Liver (tissue), 9 donors: ENCODE measurements around the gene DSCAML1. TPM values are rescaled to one million over a fixed set of nuclear protein-coding genes. Genes with fewer than 3 reads are reported as not detected.
A peak's percentile ranks its signal among the peaks of the same experiment; 100 is the strongest.

Experiments
- DNase-seq: peaks from one replicate; pipeline ENCODE4 v3.0.0-alpha.2; 2017; ENCODE audit warnings: low spot score
- H3K27ac ChIP-seq, 2 donors: one replicate each; pipeline ENCODE4 v1.7.0; 2013; ENCODE audit warnings: inconsistent platforms in 2 of 2, low read length in 2 of 2, control low read depth in 1 of 2, low read depth in 1 of 2, mild to moderate bottlenecking in 1 of 2
- H3K27me3 ChIP-seq, 4 donors: one replicate each; pipeline versions ENCODE4 v1.6.1 to v1.7.0; 2013; ENCODE audit warnings: low read length in 3 of 4, inconsistent platforms in 1 of 4, mild to moderate bottlenecking in 1 of 4, moderate library complexity in 1 of 4; ENCODE audit not compliant: control insufficient read depth in 4 of 4, insufficient read depth in 4 of 4
- H3K36me3 ChIP-seq, 4 donors: one replicate each; pipeline versions ENCODE4 v1.6.1 to v1.7.0; 2013; ENCODE audit warnings: low read length in 3 of 4, mild to moderate bottlenecking in 3 of 4, low read depth in 1 of 4, moderate library complexity in 1 of 4; ENCODE audit not compliant: control insufficient read depth in 4 of 4, insufficient read depth in 3 of 4
- H3K4me1 ChIP-seq, 4 donors: one replicate each; pipeline versions ENCODE4 v1.6.1 to v1.7.0; 2013; ENCODE audit warnings: low read length in 3 of 4, mild to moderate bottlenecking in 3 of 4, moderate library complexity in 1 of 4; ENCODE audit not compliant: control insufficient read depth in 4 of 4, insufficient read depth in 4 of 4
- H3K4me3 ChIP-seq, 3 donors: one replicate each; pipeline versions ENCODE4 v1.6.1 to v1.7.0; 2013; ENCODE audit warnings: low read length in 3 of 3, control low read depth in 1 of 3, low read depth in 1 of 3, mild to moderate bottlenecking in 1 of 3
- H3K9ac ChIP-seq, 2 donors: one replicate each; pipeline ENCODE4 v1.7.0; 2013; ENCODE audit warnings: low read length in 2 of 2, mild to moderate bottlenecking in 2 of 2, moderate library complexity in 2 of 2, control low read depth in 1 of 2, low read depth in 1 of 2
- H3K9me3 ChIP-seq, 4 donors: one replicate each; pipeline versions ENCODE4 v1.6.1 to v1.7.0; 2013; ENCODE audit warnings: low read length in 3 of 4; ENCODE audit not compliant: control insufficient read depth in 4 of 4
- EGR1 ChIP-seq, 2 donors: IDR thresholded peaks; 2 replicates each; pipeline ENCODE4 v1.6.1; 2016 to 2018; ENCODE audit warnings: antibody characterized with exemption in 2 of 2, low read depth in 2 of 2
- FOXA2 ChIP-seq: IDR thresholded peaks from 2 replicates; pipeline ENCODE4 v1.6.1; 2016; ENCODE audit warnings: antibody characterized with exemption
- GABPA ChIP-seq, 2 donors: IDR thresholded peaks in 1 of 2; conservative IDR thresholded peaks in 1 of 2; 2 replicates each; pipeline ENCODE4 v1.6.1; 2016; ENCODE audit warnings: antibody characterized with exemption in 2 of 2, mild to moderate bottlenecking in 1 of 2, moderate library complexity in 1 of 2
- HNF4A ChIP-seq, 2 donors: conservative IDR thresholded peaks; 2 replicates each; pipeline ENCODE4 v1.6.1; 2016; ENCODE audit warnings: antibody characterized with exemption in 2 of 2, mild to moderate bottlenecking in 2 of 2
- HNF4G ChIP-seq: IDR thresholded peaks from 2 replicates; pipeline ENCODE4 v1.6.1; 2016; ENCODE audit warnings: antibody characterized with exemption
- JUND ChIP-seq, 2 donors: IDR thresholded peaks; 2 replicates each; pipeline ENCODE4 v1.6.1; 2016; ENCODE audit warnings: antibody characterized with exemption in 2 of 2
- NR2F2 ChIP-seq: IDR thresholded peaks from 2 replicates; pipeline ENCODE4 v1.6.1; 2016; ENCODE audit warnings: antibody characterized with exemption
- RAD21 ChIP-seq, 2 donors: IDR thresholded peaks; 2 replicates each; pipeline ENCODE4 v1.6.1; 2016; ENCODE audit warnings: antibody characterized with exemption in 2 of 2, mild to moderate bottlenecking in 2 of 2
- RXRA ChIP-seq, 2 donors: IDR thresholded peaks; 2 replicates each; pipeline ENCODE4 v1.6.1; 2017 to 2018; ENCODE audit warnings: antibody characterized with exemption in 2 of 2, mild to moderate bottlenecking in 1 of 2
- SP1 ChIP-seq: IDR thresholded peaks from 2 replicates; pipeline ENCODE4 v1.6.1; 2018; ENCODE audit warnings: antibody characterized with exemption, mild to moderate bottlenecking
- TAF1 ChIP-seq: conservative IDR thresholded peaks from 2 replicates; pipeline ENCODE4 v1.6.1; 2016; ENCODE audit warnings: antibody characterized with exemption, mild to moderate bottlenecking
- YY1 ChIP-seq: IDR thresholded peaks from 2 replicates; pipeline ENCODE4 v1.6.1; 2016; ENCODE audit warnings: antibody characterized with exemption, mild to moderate bottlenecking
- WGBS: extraction: QIAGEN DNeasy Blood & Tissue Kit; methylation state at CpG from one replicate; pipeline ENCODE4 v1.1.7; 2013; 5-methylcytosine and 5-hydroxymethylcytosine counted together
- polyA plus RNA-seq, 2 donors: library from polyadenylated mRNA; stranded (reverse) in 1 of 2; unstranded in 1 of 2; fragments of 200-250 nt in 1 of 2; fragments of >200 nt in 1 of 2; fragmentation: Nextera tagmentation in 1 of 2; extraction: Ambion mirVana in 1 of 2; gene quantifications; one replicate each; pipeline versions ENCODE4 v1.2.1 to v1.2.3, GENCODE V29; 2013 to 2015
- total RNA-seq, 2 donors: library from RNA; depleted of rRNA; stranded (reverse); fragments of >200 nt; gene quantifications; one replicate each; pipeline ENCODE4 v1.2.3, GENCODE V29; 2014
- TF ChIP-seq, protein P1 (sequence below): IDR thresholded peaks from 2 replicates; pipeline ENCODE4 v1.6.1; 2016; ENCODE audit warnings: antibody characterized with exemption
- TF ChIP-seq, protein P2 (sequence below): IDR thresholded peaks from 2 replicates; pipeline ENCODE4 v1.6.1; 2016; ENCODE audit warnings: antibody characterized with exemption
- TF ChIP-seq, protein P3 (sequence below): IDR thresholded peaks from 2 replicates; pipeline ENCODE4 v1.6.1; 2016; ENCODE audit warnings: antibody characterized with exemption, mild to moderate bottlenecking
- donor health status: healthy.
- donor health status: healthy.
- donor health status: healthy.
- donor health status: healthy.
- donor health status: healthy.

Gene DSCAML1
- total and polyA plus RNA-seq, 4 donors = 0.07 to 0.42 (median 0.20) TPM

DNA sequence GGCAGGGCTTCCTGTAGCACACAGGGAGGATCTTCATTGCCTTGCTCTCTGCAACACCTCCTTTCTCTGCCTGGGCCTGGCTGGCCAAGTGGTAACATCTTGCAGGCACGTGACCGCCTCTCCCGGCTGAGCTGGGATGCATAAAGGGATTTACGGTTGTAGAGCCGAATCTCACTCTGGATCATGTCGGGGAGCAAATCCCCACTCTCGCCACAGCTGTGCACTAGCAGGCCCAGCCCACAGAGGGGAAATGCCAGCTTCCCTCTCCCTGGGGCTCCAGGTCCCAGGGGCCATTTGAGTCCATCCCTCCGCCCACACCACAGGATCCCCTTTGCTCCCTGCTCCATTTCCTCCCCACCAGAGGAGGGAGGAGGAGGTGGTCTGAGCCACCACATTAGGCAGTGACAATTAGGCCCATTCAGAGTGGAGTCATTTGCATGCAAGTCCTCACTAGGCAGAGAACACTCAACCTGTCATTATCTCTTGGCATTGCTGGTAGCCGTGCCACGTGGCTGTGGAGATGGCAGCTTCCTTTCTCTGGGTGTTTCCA, 196.7 kb downstream of the DSCAML1 start (continued):
- TF ChIP-seq SP1 (no peak), FOXA2 (no peak), RXRA (IDR thresholded peaks at IDR 0.05) (no peak), EGR1 (IDR thresholded peaks at IDR 0.05; ENCODE audit: low read depth in 2 of 2) (no peak), JUND (IDR thresholded peaks at IDR 0.05) (no peak), NR2F2 (no peak), GABPA (IDR thresholded peaks at IDR 0.05 in 1 of 2, conservative IDR thresholded peaks at IDR 0.05 in 1 of 2) (no peak), HNF4G (no peak)
- TF ChIP-seq, protein P1, sequence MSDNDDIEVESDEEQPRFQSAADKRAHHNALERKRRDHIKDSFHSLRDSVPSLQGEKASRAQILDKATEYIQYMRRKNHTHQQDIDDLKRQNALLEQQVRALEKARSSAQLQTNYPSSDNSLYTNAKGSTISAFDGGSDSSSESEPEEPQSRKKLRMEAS = no peak
- TF ChIP-seq, protein P2, sequence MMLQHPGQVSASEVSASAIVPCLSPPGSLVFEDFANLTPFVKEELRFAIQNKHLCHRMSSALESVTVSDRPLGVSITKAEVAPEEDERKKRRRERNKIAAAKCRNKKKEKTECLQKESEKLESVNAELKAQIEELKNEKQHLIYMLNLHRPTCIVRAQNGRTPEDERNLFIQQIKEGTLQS = no peak

DNA sequence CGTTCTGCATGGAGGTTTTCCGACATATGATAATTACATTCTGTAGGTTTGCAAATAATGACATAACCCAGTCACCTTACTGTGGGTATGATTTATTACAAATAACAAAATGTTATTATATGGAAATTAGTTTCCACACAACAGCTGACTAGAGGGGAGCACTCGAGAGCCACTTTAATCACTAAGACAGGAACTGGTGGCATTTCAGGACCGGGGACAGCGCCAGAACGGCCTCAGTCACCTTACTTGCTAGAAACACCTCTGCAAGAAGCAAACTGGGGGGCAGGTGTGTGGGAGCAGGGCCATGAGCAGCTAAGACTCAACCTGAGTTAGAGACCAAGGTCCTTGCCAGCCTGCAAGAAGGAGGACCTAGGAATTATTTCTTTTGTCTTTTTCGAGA, 199.9 kb downstream of the DSCAML1 start:
- no peaks in the 10 kb centered on the region for H3K9me3 ChIP-seq
- no peak overlapping the region for H3K9ac ChIP-seq
- peak; percentile 56 for DNase-seq
- no peak for TF ChIP-seq HNF4G
- no peak for TF ChIP-seq EGR1 (IDR thresholded peaks at IDR 0.05; ENCODE audit: low read depth in 2 of 2)
- TF ChIP-seq, protein P3, sequence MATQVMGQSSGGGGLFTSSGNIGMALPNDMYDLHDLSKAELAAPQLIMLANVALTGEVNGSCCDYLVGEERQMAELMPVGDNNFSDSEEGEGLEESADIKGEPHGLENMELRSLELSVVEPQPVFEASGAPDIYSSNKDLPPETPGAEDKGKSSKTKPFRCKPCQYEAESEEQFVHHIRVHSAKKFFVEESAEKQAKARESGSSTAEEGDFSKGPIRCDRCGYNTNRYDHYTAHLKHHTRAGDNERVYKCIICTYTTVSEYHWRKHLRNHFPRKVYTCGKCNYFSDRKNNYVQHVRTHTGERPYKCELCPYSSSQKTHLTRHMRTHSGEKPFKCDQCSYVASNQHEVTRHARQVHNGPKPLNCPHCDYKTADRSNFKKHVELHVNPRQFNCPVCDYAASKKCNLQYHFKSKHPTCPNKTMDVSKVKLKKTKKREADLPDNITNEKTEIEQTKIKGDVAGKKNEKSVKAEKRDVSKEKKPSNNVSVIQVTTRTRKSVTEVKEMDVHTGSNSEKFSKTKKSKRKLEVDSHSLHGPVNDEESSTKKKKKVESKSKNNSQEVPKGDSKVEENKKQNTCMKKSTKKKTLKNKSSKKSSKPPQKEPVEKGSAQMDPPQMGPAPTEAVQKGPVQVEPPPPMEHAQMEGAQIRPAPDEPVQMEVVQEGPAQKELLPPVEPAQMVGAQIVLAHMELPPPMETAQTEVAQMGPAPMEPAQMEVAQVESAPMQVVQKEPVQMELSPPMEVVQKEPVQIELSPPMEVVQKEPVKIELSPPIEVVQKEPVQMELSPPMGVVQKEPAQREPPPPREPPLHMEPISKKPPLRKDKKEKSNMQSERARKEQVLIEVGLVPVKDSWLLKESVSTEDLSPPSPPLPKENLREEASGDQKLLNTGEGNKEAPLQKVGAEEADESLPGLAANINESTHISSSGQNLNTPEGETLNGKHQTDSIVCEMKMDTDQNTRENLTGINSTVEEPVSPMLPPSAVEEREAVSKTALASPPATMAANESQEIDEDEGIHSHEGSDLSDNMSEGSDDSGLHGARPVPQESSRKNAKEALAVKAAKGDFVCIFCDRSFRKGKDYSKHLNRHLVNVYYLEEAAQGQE = peak; percentile 98
- no peak for TF ChIP-seq TAF1
- H3K4me3 ChIP-seq = no peak overlapping the region
- no peaks in the 10 kb centered on the region for H3K27me3 ChIP-seq
- WGBS = 55% methylated on average over 7 of the region's 7 CpGs
- H3K27ac ChIP-seq = no peak overlapping the region
- no peaks in the 10 kb centered on the region for H3K36me3 ChIP-seq
- no peaks in the 10 kb centered on the region for H3K4me1 ChIP-seq

DNA sequence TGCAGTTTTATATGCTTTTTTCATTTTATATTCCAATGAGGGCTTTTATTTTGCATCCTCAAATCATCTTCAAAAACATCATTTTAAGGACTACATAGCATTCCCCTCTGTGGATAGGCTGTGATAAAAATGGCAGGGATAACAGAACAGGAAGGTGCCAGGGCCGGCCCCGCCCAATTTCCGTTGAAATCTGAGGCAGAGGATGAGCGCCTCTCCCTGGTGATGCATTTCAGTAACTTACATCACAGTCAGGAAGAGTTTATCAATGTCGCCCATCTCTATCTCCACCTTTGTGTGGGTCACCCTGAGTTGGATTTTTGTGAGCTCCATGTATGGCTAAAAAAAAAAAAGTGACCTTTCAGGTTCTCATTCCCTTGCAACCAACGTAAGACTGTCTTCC, 201.6 kb downstream of the DSCAML1 start:
- TF ChIP-seq RAD21 (IDR thresholded peaks at IDR 0.05) = no peak
- no peaks in the 10 kb centered on the region for H3K9me3 ChIP-seq
- 59% methylated on average over 6 of the region's 6 CpGs for WGBS
- H3K27ac ChIP-seq = no peak overlapping the region
- no peaks in the 10 kb centered on the region for H3K4me1 ChIP-seq
- H3K36me3 ChIP-seq = no peaks in the 10 kb centered on the region
- no peak for DNase-seq
- H3K9ac ChIP-seq = no peak overlapping the region
- H3K4me3 ChIP-seq = no peak overlapping the region
- no peaks in the 10 kb centered on the region for H3K27me3 ChIP-seq

DNA sequence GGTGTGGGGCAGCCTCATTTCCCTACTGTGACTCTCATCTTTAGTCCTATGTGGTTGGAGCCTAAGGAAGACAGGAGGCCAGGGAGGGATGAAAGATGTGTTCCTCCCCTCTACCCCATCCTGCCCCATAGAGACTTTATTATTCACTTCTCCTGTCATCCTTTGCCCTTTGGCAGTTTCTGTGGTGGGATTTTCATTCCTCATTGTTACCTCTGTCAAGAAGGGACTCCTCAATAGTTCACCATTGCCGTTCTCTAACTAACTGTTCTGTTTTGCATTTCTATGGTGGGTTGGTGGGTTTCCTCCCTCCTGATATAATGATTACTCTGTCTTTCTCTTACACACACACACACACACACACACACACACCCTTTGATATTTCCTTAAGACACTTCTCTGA, 202.3 kb downstream of the DSCAML1 start:
- Histone ChIP-seq H3K27me3 (no peaks in the 10 kb centered on the region), H3K4me1 (no peaks in the 10 kb centered on the region), H3K4me3 (no peak overlapping the region), H3K27ac (no peak overlapping the region), H3K9me3 (no peaks in the 10 kb centered on the region), H3K9ac (no peak overlapping the region), H3K36me3 (no peaks in the 10 kb centered on the region)
- WGBS = 83% methylated on average over 1 of the region's 1 CpG
- TF ChIP-seq NR2F2 (no peak), YY1 (no peak), HNF4A (conservative IDR thresholded peaks at IDR 0.05) (no peak)
- DNase-seq = no peak
